ENCODE measurements around the gene MCAM. TPM values are rescaled to one million over a fixed set of nuclear protein-coding genes. Genes with fewer than 3 reads are reported as not detected.

Gene MCAM
- total RNA-seq (2022; extraction: Qiagen RNA extraction; ENCODE audit: low read depth), result 7.2 to 12.6 TPM (median 11.3 TPM) in 5 replicates

DNA sequence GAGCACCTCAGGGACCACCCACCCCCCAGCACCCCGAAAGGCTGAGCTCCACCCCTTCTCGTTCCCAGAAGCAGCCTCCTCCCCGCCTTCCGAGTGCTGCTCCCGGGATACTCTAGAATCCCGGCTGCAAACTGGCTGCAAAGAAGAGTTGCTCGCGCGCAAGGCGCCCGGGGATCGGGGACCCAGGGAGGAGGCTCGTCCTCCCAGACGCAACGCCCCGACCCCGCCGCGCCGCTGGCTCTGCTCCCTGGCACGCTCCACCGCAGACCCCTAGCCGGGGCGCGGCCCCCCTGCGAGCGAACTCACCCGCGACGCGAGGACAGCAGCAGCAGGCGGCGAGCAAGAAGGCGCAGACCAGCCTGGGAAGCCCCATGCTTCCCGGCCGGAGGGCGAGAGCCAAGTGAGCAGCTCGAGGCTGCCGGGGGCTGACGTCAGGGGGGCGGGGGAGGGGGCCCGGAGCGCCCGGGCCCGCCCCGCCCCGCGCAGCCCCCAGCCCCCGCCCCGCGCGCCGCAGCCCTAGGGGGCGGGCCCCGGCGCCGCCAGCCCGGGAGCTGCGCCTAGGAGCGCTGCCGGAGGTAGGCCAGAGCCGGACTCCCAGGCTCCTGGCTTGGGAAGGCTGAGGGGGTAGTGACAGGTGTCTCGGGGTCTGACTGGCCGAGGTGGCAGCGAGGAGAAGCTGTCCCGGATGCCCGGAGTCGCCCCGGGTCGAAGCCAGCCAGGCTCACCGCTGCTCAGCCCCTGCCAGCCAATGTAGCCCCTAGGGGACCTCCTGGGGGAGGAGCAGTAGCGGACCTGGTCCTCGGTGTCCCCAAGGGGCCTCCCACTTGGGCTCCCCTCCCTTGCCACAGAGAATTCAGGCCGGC, at the start of gene MCAM:
TSS of gene MCAM (minus strand) at position 402 of the 863 bp plus-strand sequence. CDS start at position 373, 29 bp downstream.

GRCh38 chr11:119346605-119347004, 29.7 kb upstream of the MCAM start, which contains the start of gene MFRP:
TSS of gene MFRP (minus strand) at chr11:119346705. CDS start at chr11:119346513, 192 bp downstream.

GRCh38 chr11:119340335-119341221, 23.6 kb upstream of the MCAM start, which contains the start of gene C1QTNF5:
TSS of gene C1QTNF5 (minus strand) at chr11:119340883. CDS start at chr11:119340397, 486 bp downstream.

GRCh38 chr11:119334174-119334930, 17.4 kb upstream of the MCAM start, which contains the start of gene RNF26:
TSS of gene RNF26 (plus strand) at chr11:119334527. CDS start at chr11:119335123, 596 bp downstream.

Other genes with a start within 250 kb of the MCAM start
- gene VPS11, start 249.3 kb downstream of the MCAM start, total RNA-seq (2022; extraction: Qiagen RNA extraction; ENCODE audit: low read depth), result 9.8 to 15.1 TPM (median 13.4 TPM) in 5 replicates
- gene HMBS, start 232.2 kb downstream of the MCAM start, total RNA-seq (2022; extraction: Qiagen RNA extraction; ENCODE audit: low read depth), result 40.5 to 49.7 TPM (median 47.6 TPM) in 5 replicates
- 37.5 to 45.6 TPM (median 44.9 TPM) in 5 replicates for gene DPAGT1, start 215.3 kb downstream of the MCAM start, total RNA-seq (2022; extraction: Qiagen RNA extraction; ENCODE audit: low read depth)
- gene C2CD2L, start 209.8 kb downstream of the MCAM start, total RNA-seq (2022; extraction: Qiagen RNA extraction; ENCODE audit: low read depth), result 3.6 to 6.6 TPM (median 6.5 TPM) in 5 replicates
- gene HINFP, start 195.6 kb downstream of the MCAM start, total RNA-seq (2022; extraction: Qiagen RNA extraction; ENCODE audit: low read depth), result 7.5 to 11.2 TPM (median 9.5 TPM) in 5 replicates
- 0.11 to 0.45 TPM (median 0.33 TPM) in 5 replicates for gene ABCG4, start 168.1 kb downstream of the MCAM start, total RNA-seq (2022; extraction: Qiagen RNA extraction; ENCODE audit: low read depth)
- 5.9 to 12.5 TPM (median 10.7 TPM) in 5 replicates for gene NLRX1, start 148.4 kb downstream of the MCAM start, total RNA-seq (2022; extraction: Qiagen RNA extraction; ENCODE audit: low read depth)
- 0.15 to 0.16 TPM in 2 of 5 replicates, not detected in the others for gene NHERF4, start 131.7 kb downstream of the MCAM start, total RNA-seq (2022; extraction: Qiagen RNA extraction; ENCODE audit: low read depth)
- gene CBL, start 110.8 kb downstream of the MCAM start, total RNA-seq (2022; extraction: Qiagen RNA extraction; ENCODE audit: low read depth), result 5.1 to 10.3 TPM (median 8.4 TPM) in 5 replicates
- gene RNF26, start 17.4 kb upstream of the MCAM start, total RNA-seq (2022; extraction: Qiagen RNA extraction; ENCODE audit: low read depth), result 24.5 to 40.8 TPM (median 39.0 TPM) in 5 replicates
- gene C1QTNF5, start 23.8 kb upstream of the MCAM start, total RNA-seq (2022; extraction: Qiagen RNA extraction; ENCODE audit: low read depth), result not detected in 5 replicates
- gene MFRP, start 29.6 kb upstream of the MCAM start, total RNA-seq (2022; extraction: Qiagen RNA extraction; ENCODE audit: low read depth), result not detected in 5 replicates
- gene USP2, start 64.6 kb upstream of the MCAM start, total RNA-seq (2022; extraction: Qiagen RNA extraction; ENCODE audit: low read depth), result 0.42 to 1.1 TPM (median 0.70 TPM) in 5 replicates
- gene THY1, start 106.0 kb upstream of the MCAM start, total RNA-seq (2022; extraction: Qiagen RNA extraction; ENCODE audit: low read depth), result 12.5 to 15.2 TPM (median 13.7 TPM) in 5 replicates

Data from A549 treated with ZK216348 at 1 μM for 4 hours (cell line).